ENCODE results near the gene VGLL4.

Gene VGLL4

DNA sequence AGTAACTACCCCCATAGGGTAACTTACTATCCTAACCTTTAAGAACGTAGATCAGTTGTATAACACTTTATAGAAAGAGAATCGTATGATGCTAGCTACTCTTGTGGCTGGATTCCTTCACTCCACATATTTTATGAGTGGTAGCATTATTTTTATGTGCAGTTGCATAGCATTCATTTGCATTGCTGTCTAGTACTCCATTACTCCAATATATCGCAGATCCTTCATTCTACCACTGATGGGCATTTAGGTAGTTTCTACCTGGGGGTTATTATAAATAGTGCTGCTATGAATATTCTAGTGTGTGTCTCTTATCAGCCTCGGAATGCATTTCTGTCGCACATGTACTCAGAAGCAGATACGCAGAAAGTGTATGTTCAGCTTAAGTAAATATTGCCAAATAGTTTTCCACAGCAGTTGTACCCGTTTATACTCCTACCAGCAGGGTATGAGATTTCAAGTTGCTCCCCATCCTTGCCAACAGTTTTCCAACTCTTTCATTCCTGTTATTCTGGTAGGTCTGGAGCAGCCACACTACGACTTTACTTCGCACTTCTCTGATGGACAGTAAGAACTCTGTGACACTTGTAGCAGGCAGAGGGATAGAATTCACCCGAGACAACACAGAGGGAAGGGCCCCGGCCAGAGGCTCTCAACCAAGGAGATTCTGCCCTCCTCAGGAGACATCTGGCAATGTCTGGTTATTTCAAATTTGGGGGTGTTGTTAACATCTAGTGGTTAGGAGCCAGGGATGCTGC, 9.8 kb upstream of the VGLL4 start:
- no peak for DNase-seq (ENCODE audit: low read depth)

DNA sequence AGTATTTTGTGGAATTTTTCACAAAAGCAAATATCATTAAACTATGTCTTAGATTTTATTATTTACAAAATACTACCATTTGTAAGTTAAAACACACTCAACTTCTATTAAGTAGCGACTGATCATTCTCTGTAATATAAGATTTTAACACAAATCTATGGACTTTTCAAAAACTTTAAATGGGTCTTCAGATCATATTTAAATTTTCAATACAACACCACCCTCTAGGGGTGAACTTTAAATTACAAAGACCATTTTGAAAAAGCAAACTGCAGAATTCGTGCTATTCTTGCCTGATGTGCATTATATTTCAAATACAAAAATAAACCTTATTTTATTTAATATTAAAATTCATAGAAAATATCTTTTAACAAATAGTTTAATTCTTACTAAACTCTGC, 8.2 kb upstream of the VGLL4 start:
- no peak for DNase-seq (ENCODE audit: low read depth)

DNA sequence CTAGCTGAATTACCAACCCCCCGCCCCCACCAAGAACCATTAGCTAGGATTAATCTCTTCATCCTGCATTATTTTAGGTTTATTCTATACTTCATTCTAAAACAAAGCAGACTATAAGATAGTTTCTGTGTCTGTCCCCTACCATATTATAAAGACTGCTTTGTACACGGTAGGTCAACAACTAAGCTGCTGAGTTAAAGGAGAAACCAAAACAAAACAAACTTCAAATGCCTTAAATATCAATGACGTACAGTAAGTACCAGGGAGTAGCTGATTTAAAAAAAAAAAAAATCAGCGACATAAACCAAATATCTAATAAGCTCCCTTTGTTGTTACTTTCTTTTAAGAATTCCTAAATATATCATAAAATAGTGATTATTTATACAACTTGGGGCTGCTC, 7.8 kb upstream of the VGLL4 start:
- DNase-seq (ENCODE audit: low read depth) = no peak

DNA sequence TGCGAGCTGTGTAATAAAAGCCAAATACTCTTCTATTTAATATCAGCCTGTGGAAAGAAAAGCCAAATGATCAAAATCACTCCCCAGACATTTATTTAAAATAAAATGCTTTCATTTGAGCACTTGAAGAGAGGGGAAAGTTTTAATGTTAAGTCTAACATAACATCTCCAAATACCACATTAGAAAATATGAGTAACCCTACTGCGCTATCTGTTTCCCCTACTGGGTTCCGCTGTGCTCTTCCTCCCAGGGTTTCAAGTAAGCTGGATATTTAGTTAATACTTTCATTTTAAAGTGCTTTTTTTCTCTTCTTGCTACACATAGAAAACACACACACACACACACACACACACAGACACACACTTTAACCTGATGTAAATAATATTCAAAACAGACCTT, 6.7 kb upstream of the VGLL4 start:
- DNase-seq (ENCODE audit: low read depth) = no peak

DNA sequence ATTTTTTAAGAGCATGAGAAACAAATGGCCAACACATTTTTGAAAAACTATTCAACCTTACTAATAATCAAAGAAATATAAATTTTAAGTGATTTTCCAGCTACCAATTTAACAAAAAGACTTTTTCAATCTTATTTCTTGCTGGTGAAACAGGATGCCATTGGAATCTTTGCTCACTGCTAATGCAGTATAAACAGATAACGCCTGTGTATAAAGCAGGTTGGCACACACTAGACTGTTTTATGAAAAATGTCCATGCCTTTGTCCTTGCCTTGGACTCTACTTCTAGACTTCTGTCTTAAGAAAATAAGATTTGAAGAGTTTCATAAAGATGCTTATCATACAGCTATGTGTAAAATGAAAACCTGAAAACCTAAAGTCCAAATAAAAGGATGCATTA, 5.0 kb upstream of the VGLL4 start:
- no peak for DNase-seq (ENCODE audit: low read depth)

DNA sequence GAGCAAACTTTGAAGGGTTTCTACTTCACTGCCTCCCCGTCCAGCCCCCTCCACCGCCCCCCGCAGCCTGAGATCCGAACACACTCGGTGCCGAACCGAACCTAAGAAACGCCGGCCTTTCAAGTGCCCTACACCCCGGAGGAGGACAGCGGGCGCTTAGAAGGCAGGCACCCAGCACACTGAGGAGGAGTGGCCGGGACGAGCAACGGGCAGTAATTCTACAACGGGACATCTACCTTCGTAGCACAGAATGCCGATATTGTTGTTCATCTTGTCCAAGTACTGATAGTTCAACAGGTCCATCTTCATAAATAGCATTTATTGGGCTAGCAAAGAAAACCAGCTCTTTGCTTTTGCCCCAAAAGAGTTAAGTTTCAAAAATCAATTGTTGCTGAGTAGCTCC, 513 bp downstream of the VGLL4 start:
- no peak for DNase-seq (ENCODE audit: low read depth)

DNA sequence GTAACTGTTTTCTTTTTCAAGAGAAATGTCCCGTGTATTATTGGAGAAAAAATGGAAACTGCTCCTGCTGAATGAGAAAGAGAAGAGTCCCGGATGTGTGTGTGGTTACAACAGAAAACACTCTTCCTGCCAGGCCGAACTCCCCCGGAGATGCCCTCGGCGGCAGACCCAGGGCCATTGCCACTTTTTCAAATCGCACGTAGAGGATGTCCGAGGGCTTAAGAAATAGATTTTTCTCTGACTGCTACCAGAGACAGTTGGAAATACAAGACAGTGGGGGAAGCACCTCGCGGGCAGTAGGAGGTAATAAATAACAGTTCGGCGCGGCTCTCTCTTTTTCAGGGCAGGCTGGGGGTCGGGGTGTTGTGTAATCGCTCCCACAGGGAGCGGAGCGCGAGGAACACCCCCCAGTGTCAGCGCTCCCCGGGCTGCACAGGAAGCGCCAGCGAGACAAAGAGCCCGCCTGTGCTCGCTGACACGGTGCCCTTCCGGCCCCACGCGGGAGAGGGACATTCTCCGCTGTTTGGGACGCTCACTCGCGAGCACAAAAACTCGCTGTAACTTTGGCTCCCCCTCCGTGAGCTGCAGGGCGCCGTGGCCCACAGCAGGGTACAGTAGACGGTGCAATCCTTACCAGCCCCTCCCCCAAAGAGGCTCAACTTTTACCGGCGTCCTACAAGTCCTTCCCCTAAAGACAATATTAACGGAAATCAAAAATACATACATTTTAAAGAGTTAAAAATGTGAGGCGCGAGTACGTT, 1.1 kb downstream of the VGLL4 start:
- peak; percentile 50 for DNase-seq (ENCODE audit: low read depth)

DNA sequence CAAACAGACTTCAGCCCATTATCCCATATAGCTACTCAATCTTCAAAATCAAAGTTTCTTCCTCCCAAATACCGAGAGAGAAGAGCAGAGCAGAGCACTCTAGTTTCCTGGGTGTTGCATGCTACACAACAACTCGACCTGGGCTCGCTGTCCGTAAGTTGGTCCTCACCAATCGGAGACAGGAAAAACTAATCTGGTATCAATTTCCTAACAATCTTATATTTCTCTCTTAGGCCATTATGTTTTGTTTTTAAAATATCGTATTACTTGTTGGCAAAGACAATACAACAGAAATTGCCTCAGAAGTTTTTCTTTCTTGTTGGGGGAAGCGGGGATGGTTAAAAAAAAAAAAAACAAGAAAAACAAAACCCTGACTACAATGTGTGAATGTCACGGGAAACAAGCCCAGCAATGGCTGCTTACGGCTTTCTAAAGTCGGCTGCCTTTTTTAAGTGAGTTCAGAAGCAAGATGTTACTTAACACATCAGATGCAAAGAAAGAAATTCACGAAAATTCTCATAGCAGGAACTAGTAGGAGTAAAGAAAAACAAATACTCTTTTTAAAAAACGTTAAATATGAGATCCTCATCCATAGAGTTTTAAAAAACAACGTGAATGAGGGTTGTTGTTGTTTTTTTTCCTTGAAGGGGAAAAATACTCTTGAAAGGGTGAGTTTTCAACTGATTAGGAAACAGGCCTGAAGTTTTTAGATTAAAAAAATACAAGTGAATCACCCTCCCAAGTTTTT, 1.9 kb downstream of the VGLL4 start:
- no peak for DNase-seq (ENCODE audit: low read depth)

DNA sequence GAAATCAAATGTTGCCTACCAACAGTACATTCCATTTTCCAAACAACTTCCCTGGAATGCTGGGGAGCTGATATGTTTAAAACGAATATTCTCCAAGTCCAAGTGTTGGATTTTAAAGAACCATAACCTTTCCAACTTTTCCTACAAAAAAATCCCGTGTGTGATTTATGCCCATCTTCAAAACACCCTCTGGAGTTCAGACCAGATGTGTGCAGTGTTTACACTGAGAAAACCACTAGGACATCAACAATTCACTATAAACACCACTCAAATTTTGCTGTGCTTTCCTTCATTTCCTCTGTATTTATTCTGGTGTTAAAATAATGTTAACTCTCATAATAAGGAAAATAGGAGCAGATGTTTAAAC, 2.4 kb downstream of the VGLL4 start:
- DNase-seq (ENCODE audit: low read depth) = no peak

DNA sequence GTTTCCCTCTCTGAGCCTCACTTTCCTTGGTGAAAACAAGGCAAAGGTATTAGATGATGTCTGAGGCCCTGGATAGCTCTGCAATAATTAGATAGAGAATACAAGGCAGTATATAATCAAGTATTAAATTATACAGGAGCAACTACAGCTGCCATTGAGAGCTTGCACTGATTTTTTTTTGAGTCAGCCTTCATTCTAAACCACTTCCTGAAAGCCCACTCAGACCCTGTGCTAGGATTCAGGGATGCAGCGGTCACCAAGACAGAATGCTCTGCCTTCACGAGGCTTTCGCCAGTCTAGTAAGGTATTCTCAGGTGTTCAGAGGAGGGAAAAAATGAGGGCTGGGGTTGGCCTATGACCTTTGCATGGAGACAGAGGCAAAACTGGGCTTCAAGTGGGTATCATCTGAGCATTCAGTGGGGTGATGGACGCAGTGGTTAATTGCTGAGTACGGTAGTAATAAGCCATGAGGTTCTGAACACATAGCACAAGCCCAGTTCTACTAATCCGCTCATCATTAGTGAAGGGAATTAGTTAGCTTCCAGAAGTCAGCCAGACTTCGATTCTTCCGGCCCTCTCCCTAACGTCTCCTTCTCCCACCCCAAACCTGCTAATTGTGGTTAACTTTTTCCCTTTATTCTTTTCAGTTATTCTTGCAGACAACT, 3.6 kb downstream of the VGLL4 start:
- no peak for DNase-seq (ENCODE audit: low read depth)

DNA sequence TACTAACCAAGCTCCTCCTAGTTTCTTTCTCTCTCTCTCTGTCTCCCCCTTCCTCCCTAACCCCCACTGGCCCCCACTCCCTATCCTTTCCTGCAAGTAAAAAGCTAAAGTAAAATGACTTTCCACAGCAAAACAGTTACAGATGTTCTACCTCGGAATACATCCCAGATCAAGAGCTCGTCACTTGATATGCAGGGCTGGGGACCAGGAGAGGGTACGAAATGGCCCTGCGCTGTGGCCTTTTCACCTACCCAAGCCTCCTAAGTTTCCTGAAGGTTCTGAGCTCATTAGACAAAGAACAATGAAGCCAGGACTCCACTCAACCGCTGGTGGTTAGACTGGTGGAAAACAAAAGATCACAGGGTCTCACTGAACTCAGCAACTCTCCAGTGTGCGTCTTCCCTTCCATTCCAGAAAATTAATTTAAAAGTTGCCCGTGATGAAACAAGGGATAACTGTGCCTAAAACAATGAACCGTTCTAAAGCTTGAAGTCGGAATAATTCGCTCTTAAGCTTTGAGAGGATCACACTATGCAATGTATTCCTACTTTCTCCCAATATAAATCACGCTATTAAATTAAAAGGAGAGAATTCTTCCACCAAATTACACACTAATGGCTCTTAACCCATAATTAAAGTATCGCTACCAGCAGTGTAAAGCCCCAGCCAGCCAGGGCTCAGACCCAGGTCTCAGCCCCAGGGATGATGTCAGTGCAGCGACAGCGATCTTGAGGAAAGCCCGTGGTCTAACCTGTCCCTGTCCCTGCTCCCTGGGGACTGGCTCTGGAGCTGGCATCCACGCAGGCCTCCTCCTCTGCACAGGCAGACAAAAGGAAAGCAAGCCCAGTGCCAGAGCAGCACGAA, 5.0 kb downstream of the VGLL4 start:
- no peak for DNase-seq (ENCODE audit: low read depth)

DNA sequence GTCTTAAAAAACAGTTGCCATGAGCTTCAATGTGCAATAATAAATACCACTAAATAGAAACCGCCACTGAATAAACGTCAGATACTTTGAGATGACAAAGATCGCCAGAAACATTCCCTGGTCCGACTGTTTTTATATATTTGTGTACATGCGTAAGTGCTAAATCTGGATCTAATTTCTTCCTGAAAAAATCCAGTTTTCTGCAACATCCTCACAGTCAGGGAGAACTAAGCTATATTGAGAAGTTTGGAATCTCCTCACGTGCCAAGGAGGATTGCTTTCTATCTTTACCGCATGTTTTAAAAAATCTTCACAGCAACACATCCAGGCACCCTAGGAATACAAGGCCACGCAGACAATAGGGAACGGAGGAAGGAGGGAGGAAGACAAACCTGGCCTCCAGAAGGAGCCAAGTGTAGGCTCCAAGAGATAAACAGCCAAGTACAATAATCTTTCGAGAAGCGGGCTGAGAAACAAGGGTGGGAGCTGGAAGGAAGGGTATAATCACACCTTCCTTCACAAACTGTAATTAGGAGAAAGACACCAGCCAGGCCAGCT, 5.7 kb downstream of the VGLL4 start:
- no peak for DNase-seq (ENCODE audit: low read depth)

DNA sequence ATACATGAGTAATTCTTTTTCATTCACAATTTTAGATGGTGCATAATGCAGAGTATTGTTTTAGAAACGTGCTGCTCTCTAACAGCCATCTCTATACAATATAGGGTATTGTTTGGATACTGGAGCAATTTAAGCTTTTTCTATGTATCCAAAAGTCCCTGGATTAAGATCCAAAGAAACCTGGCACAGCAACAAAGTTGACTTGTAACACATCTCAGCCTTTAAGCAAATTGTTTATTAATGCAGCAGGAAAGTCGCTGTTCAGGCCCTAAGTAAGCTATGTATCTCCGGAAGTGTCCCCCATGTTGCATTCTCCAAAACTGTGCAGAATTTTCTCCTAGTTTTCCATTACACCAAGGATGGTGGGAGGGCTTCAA, 7.3 kb downstream of the VGLL4 start:
- DNase-seq (ENCODE audit: low read depth) = no peak

DNA sequence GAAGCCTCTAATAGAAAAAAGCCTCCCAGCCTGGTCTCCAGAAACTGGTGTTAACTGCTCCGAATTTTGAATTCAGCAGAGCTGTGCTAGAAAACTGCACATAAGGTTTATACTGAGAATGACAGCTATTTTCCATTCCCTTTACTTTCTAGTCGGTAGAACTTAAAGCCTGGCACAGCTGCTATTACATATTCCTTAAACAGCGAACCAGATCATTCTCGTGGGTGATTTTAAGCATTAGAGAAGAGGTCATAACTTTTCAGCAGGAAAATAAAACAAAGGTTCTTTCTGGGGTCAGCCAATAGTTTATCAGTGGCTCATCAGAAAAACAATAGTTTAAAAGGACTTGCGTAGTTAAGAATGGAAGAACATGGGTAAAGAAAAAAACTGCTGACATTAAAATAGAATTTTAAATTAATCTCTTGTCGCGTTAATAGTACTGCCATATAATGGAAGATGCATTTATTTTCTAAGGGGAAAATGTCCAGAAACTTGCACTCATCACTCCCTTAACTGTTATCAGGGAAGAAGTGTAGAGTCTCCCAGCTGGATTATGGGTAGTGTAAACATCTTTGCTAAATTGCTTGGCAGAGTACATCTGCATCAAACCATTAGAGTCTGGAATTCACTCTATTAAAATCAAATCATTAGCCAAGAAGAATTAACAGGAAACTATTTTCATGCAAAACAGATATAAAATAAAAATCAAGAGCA, 7.9 kb downstream of the VGLL4 start:
- no peak for DNase-seq (ENCODE audit: low read depth)

DNA sequence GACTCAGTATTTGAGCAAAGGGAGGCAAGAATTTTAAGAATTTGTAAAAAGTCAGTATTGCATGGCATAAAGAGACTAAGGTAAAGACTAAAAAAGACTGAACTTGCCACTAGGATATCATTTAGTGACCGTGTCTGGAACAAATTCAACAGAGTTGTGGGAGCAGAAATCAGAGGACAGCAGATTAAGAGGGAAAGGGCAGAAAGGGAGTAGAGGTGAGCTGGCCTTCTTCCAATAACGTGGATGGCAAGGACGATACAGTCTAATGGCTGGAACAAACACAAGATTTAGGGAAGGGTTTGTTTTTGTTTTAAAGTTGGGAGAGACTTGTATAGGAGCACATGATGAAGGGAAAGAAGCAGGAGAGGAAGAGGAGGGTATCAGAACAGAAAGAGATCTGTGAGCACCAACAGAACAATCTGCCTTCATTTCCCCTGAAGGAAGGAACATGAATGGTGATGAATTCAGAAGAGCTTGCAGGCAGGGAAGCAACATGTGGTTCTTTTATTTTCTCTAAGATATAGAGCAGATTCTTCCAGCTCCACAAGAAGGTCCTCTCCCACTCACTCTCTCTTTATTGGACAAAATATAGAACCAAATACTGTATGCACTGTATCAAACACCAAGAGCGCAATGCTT, 8.6 kb downstream of the VGLL4 start:
- no peak for DNase-seq (ENCODE audit: low read depth)

DNA sequence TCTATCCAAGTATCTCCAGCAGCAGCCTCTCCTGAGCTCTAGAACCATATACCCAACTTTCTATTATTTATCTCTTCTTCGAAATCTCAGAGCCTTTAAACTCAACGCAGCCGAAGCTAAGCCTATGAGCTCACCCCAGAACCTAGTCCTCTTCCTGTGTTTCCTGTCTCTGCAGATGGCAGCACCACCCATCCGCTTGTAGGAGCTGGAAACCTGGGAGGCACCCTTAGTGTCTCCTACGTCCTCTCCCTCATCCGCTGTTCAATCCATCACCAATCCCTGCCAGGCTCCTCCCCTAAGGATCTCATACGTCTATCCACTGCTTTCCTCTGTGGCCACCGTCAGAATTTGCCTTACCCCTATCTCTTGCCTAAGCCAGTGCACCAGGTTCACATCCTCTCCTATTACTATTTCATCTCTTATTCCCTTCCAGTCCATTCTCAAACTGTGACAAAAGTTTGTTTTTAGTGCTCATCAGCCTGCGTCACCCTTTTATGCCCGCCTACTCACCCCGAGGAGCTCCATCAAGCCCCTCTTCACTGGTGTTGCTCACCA, 9.6 kb downstream of the VGLL4 start:
- DNase-seq (ENCODE audit: low read depth) = no peak

DNA sequence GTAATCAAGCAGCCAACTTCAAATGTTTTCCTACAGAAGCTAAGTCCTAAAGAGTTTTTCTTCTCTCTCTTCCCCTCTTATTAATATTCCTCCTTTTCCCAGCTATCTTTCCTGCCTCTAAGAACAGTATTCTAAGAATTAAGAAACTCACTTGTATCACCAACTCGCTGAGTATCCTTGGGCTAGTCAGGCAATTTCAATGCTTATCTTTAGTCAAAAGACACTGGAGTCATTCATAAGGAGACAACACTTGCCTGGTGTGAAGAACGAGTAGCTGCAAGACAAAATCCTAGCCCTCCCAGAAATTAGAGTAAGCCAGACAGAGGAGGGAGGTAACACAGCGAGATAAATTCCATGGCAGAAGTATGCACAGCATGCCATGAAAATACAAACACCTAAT, 10.7 kb downstream of the VGLL4 start:
- DNase-seq (ENCODE audit: low read depth) = no peak

DNA sequence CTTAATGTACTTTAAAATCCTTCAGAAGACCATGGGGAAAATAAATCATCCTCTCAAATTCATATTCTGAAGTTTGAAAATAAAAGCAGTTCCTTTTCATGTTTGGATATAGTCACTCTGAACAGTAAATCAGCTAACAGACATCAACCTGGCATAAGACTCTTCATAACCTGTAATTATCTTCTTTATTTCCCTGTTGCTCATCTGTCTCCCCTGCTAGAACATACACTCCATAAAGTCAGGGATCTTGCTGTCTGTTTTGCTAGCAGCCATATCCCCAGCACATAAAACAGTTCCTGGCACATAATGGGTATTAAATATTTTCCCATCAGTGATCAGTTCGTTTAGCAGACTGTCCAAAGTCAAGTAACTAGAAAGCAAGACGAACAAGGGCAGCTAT, 11.2 kb downstream of the VGLL4 start:
- DNase-seq (ENCODE audit: low read depth) = no peak

DNA sequence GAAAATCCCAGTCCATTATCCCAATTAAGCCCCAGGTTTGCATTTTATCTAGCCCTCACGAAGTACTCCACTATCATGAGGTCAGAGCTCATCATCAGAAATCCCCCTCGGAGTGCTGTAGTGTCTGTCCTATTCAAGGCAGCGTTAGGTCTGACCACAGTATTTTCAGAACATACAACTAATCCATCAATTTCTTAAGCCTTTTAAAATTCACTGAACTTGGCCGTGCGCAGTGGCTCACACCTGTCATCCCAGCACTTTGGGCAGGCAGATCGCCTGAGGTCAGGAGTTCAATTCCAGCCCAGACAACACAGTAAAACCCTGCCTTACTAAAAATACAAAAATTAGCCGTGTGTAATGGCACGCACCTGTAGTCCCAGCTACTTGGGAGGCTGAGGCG, 11.9 kb downstream of the VGLL4 start:
- DNase-seq (ENCODE audit: low read depth) = no peak

DNA sequence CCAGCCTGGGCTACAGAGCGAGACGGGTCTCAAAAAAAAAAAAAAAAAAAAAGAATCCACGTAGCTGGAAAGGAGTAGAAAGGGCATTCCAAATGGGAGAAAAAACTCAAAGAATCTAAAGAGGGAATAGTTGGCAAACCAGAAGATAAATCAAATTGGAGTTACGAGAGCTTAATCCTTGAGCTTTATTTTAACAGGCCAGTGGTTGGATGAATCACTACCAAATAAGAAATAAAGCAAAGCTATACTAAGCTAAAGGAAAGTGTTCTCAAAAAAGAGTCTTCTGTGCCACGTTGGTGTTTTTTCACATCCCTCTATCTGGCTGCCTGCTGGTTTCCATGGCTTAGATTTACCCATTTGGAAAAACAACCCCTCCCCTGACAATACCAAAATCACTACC, 14.0 kb downstream of the VGLL4 start:
- no peak for DNase-seq (ENCODE audit: low read depth)

All from activated T-cell treated with anti-CD3 and anti-CD28 coated beads for 1 hour (primary cell).